Right kidney (tissue), 9 donors: Measurements from ENCODE around the gene MAGEB17.
"Not testable (repeated sequence)": the region's sequence is repeated elsewhere in the genome, so short reads cannot be mapped to it uniquely, and the experiment has no call there.

Experiments
- DNase-seq: peaks from one replicate; pipeline ENCODE4 v3.0.0-alpha.2; 2016
- long read RNA-seq, 8 donors: transcript quantifications; one replicate each; lab custom pipeline, GENCODE V29; 2026

The MAGEB17 gene, protein sequence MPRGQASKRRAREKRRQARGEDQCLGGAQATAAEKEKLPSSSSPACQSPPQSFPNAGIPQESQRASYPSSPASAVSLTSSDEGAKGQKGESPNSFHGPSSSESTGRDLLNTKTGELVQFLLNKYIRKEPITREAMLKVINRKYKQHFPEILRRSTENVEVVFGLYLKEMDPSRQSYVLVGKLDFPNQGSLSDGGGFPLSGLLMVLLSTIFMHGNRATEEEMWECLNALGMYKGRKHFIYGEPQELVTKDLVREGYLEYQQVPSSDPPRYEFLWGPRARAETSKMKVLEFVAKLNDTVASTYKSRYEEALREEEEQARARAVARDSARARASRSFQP
- long read RNA-seq, donor 1, result 0 reads
- long read RNA-seq, donor 2, result 0 reads
- long read RNA-seq, donor 3, result 0 reads
- long read RNA-seq, donor 4, result 0 reads
- long read RNA-seq, donor 5, result 0 reads
- long read RNA-seq, donor 6, result 0 reads
- long read RNA-seq, donor 7, result 0 reads
- long read RNA-seq, donor 8, result 0 reads

DNA sequence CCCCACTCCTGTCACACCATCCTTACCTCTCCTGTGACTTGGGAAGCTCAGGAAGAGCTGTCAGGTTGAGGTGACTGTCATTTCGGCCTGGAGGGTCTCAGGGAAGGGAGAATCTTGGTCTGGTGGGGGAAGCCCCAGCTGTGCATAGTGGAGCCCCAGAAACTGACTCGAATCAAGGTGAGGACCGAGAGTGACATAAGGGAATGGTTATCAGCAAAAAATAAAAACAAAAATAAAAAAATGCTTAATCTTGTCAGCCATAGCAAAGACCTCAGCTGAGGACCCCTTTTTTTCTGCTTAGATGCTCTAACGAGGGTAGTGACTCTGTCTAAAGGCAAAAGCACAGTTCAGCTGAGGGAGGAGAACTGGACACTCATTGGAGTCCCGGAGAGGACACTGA, at the start of gene MAGEB17:
Gene MAGEB17, plus strand, starts transcription at position 301 of the 400 bp plus-strand sequence. CDS start 2,902 bp downstream, outside the sequence.
- DNase-seq, result no peak

DNA sequence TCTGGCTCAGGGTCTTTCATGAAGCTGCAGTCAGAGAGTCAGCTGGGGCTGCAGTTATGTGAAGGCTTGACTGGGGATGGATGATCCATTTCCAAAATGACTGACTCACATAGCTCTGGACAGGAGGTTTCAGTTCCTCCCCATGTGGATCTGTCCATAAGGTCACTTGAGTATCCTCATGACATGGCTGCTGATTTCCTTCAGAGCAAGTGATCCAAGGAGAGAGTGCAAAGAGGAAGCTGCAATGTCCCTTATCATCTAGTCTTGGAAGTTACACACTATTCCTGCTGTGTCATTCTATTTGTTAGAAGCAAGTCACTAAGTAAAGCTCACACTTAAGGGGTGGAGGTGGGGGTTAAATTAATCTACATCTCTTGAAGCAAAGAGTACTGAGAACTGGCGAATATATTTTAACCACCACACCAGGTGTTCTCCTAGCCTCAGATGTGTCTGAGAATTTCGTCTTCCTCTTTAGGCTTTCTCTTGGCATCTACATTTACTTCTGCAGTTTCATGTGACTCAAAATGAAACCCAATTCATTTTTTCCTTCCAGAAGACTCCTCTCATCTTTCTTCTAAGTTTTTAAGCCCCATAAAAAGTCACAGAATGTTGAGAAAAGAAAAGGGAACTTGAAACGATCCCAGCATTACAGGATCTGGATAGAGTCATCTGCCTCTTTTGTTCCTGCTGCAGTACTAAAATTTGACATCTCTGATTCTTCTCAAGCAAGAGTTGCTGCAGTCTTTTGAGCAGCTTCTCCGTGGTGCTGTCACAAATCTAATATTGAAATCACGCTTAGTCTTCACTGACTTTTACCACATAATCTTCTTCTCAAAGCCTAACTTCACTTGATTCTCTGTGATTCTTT, 47.7 kb upstream of the MAGEB17 start:
- no peak for DNase-seq

DNA sequence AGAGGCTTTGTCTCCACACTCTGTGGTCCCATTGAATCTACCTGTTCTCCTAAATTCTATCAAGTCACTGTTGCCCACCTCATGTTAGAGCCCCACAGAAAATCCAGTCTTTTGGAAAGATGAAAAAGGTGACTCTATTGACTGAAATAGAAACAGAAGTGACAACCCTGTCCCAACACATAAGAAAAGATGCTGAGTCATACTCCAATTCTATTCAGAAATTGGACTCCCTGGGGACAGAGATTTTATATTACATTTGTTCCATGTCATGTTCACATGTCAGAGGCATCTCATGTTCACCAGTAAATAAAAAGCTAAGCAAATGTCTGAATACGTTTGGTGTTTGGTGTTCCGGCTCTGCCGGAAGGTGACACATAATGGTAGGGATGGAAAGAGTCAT, 46.9 kb upstream of the MAGEB17 start:
- no peak for DNase-seq

DNA sequence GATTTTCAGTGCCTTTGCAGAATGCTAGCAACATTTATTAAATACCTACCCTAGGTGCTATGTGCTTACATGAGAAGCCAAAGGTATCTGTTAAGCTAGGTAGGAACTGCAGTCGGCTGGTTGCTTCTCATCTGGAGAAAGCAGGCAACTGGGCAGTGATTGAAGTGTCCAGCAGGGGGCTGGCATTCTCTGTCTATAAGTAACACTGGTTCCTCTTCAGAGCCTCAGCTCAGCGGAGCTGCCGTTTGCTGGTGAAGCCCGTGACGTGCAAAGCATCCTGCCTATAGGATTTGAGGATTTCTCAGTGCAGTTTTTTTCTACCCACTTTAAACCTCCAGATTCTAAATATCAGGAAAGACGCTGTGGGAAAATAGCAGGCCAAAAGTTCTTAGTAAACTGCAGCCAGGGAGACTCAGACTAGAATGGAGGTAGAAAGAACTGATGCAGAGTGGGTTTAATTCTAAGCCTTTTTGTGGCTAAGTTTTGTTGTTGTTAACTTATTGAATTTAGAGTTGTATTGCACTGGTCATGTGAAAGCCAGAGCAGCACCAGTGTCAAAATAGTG, 44.0 kb upstream of the MAGEB17 start, which contains the start of gene GRPR:
Gene GRPR, plus strand, starts transcription at position 344 of the 565 bp plus-strand sequence. CDS start 389 bp downstream, outside the sequence.
- DNase-seq, result peak; percentile 5

DNA sequence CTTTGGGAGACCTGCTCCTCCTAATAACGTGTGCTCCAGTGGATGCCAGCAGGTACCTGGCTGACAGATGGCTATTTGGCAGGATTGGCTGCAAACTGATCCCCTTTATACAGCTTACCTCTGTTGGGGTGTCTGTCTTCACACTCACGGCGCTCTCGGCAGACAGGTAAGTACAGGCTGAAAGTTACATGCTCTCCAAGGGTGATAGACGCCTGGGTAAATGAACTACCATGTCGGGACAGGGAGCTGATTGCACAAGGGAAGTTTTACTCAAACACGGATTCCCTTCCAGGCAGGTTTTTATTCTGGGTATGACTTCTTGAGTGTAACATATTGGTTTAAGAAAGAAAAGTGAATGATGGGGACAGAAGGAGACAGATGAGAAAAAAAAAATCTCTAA, 43.1 kb upstream of the MAGEB17 start:
- DNase-seq, result no peak

DNA sequence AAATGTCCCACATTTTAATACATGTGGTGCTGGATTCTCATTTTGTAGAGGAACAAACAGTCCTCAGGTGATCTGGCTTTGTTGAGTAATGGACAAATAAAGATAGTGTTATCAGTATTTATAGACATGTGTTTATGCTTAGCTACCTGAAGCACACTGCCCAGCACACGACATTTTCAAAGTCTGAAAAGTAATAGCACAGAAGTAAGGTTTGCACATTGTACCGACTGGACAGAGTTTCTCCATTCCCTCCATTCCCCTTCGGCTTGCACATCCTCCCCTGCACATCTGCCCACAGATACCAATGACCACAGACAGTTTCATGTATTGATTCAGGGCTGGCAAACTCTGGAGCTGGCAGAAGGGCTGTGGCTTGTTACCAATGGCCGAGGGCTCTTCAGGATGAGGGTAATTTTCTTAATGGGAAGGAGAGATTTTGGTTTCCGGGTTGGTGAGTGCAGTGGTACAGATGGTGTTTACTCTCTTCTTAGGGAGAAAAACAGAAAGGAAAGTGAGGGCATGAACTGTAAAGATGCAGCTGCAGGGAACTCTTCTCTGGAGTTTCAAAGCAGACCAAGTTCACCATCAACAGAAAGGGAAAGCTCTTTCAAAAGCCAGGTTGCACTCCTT, 41.6 kb upstream of the MAGEB17 start:
- DNase-seq, result no peak

DNA sequence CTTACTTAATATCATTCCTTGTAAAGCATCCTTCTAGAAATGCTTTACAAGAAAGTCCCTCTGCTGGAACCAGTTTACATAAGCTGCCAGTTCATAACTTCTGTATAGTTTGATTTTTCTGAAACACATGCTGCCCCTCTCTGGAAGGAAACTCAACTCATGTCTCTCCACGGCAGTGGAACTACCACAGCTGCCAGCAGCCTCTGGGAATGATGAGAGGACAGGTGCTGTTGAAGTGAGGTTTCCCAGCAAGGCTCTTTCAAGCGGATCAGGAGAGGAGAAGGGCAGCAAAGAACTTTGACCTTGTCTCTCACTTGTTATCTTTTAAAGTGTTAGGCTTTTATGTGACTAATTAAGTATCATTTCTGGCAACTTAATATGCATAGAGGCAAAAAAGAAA, 36.6 kb upstream of the MAGEB17 start:
- no peak for DNase-seq

DNA sequence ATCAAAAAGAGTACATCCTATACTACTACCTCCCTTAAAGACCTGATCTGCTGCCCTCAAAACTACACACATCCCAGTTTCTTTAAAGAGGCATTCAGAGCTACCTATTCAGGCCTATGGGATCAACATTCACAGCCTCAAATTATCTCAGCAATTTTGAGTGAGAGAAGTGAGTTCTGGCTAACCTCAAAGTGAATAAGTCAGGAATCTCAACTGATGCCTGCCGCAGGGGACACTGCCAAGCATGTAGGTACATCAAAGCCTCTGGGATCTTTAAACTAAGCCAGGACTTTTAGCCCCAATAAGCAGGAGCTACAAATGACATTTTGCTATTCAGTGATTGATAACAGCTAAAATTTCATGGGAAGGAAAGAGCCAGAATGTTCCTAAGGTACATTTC, 32.3 kb upstream of the MAGEB17 start:
- DNase-seq, result no peak

DNA sequence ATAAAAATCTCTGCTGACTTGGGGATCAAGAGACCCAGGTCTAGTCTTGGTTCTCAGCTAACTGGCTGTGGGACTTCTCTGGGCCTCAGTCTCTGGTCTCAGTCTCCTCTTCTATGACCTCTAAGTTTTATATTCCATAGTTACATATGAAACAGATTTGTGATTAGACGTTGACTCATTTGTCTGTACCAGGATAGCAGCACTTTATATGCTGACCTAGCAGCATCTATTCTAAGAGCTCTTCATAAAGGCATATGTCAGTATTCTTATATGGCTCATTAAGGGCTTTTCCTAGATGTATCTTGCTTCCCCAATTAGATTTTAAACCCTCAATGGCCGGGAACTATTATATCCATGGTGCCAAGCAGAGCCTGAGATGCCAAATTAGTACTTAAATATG, 31.2 kb upstream of the MAGEB17 start:
- no peak for DNase-seq

DNA sequence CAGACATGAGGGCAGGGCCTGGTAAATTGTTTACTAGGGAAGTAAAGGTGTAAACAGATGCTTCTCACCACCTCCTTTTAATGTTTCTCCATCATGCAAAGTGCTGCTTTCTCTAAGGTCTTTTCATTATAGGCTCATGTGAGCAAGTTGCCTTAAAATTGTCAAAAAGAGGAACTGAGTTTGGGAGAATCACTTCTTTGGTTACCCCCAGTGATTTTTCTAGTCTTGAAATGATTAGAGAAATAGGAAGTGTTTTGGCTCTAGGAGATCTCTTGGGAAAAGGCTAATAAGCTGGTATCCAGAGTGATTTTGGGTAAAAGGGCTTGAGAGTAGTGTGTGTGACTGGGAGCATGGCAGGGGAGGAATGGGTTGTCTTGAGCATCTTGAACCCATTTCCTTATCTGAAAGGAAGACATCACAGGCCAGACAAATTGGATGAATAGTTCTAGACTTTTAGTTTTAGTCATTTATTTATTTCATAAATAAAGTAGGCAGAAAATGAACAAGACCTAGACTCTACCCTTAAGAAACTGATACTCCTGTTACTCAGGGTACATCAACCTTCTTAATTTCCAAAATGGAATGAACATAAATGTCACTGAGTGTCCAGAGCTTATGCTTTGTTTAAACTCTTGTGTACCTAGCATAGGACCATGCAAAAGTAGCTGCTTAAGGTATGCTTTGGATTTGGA, 29.7 kb upstream of the MAGEB17 start:
- DNase-seq, result no peak

DNA sequence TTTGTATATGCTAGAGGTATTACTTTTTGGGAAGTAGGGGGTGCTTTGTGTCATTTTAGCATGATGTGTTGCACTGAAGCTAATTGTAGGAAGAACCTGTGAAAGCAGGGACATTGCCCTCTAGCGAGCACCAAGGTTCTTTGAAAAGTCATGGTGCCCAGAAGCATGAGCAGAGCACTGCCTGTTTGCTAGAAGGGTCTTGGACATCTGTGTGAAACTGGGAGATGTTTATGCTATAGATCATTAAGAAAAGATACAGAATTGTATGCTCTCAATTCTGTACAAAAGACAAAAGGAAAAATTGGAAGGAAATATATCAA, 29.2 kb upstream of the MAGEB17 start:
- DNase-seq, result no peak

DNA sequence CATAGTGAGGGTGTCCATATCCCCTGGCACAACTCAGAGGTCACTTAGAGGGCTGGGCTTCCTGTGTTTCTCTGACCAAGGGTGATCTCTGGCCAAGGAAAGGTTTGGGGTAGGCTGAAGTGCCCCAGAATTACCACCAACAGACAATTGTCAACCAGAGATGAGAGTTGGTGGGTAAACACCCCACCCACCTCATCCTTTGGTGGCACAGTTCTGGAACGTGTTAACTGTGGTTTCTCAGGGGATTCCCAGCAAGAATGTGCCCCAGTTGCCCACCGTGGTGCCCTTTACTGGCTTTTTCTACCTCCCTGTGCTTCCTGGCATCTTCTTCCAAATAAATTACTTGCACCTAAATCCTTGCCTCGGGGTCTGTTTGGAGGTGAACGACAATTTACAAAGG, 26.8 kb upstream of the MAGEB17 start:
- no peak for DNase-seq

DNA sequence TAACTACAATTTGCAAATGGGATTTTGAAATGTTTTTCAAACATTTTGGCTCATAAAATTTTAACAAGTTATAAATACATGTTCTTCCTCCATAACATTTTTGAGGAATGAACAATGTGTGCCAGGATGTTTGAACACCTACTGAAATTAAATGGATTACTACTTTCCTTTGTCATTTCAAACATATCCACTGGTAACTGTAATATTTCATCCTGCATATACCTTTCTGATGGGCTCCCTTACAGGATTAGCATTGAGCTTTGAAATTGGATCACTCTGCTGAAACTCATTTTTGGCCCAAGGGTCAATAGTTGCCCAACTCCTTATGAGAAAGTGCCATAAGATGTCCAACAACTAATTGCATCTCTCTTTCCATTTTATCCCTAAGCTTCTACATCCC, 26.3 kb upstream of the MAGEB17 start:
- DNase-seq, result no peak

DNA sequence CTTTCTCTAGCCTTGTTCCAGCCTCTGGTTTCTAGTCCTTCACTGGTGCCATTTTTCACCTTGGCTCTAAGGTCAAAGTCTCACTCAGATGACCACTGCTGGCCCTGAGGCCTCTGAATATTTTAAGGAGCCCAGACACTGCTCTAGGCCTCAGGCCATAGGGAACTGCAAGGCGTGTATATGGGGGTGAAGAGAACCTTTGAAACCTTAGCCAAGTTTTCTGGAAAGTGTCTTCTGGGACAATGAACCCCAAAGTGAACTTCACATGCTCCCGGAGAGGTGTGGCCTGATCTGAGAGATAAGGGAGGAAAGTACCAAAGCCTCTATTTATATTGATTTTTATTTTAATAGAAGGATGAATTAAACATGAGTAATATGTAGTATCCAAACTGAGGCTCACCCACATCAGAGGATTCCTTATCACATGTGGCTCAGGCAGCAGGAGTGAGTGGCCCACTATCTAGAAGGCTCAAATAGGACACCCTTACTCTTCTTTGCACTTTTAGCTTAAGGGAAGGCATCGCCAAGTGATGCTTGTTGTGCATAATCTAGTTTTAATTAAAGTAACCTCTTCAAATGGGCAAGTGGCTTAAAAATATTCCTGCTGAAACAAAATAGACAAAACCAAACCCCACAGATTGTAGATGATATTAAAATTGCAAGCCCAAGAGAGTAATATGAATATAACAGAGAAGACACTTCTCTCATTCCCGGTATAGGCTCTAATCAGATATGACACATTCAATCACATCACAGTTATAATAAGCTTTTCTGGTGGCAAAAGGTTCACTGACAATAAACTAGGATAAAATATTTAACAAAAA, 25.6 kb upstream of the MAGEB17 start:
- DNase-seq, result no peak

DNA sequence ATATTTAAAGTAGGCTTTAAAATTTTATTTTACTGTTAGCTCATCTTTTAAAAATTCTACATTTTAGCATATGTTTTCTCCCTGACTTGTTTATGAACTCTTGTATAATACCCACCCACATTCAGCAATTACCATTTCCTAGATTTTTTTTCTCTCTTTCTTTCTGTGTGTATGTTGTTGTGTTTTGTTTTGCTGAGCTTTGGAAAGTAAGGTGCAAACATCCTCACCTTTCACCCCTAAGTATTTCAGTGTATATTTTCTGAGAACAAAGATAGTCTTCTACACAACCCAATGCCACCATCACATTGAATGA, 25.1 kb upstream of the MAGEB17 start:
- DNase-seq, result no peak

DNA sequence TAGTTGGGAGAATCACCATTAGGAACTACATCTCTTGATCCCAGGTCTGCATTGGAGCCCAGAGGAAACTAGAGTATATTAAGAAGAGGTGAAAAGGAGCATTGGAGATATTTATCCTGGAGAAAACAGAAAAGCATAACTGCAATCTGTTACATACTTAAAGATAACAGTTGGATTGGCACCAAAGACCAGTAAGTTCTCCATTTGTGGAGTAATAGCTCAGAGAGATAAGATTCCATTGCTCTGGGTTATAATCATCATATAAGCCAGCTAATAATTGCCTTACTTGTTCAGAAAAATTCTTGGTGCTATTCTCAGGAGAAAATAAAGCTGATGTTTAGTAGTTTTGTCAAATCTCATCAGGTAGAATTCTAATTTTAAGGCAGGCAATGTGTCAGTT, 23.3 kb upstream of the MAGEB17 start:
- no peak for DNase-seq

DNA sequence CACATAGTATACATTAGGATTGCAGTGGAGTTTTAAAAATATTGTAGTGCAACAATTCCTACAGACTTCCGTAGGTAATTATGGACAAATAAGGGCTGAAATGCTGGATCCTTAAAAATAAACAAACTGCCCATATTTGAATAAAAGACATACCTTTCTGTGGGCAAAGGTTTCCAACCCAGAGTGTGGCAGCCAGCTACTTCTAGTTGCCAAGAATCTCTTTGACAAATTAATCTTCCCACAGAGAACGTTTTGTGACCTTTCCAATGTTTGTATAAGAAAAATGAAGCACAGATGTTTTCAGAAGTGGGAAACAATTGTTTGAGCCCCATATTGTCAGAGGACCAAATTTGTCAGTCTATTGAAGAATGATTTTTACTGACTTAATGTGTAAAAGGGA, 22.9 kb upstream of the MAGEB17 start:
- no peak for DNase-seq

DNA sequence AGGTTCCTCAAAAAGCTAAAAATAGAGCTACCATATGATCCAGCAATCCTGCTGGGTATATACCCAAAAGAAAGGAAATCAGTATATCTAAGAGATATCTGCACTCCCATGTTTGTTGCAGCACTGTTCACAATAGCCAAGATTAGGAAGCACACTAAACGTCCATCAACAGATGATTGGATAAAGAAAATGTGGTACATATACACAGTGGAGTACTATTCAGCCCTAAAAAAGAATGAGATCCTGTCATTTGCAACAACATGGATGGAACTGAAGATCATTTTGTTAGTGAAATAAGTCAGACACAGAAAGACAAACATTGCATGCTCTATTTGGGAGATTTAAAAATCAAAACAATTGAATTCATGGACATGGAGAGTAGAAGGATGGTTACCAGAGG, 22.2 kb upstream of the MAGEB17 start:
- not testable (repeated sequence) for DNase-seq

DNA sequence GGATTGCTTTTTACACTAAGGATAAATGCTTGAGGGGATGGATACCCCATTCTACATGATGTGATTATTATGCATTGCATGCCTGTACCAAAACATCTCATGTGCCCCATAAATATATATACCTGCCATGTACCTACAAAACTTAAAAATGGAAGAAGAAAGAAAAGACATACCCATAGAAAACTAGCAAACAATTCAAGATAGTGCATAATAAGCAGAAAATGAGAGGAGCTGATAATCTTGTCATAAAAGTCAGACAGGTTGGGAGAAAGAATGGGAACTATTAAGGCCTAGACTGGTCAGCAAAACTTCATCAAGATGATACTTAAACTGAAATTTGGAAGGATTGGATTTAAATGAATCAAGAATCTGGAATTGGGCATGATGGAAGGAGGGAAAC, 21.6 kb upstream of the MAGEB17 start:
- DNase-seq, result no peak

DNA sequence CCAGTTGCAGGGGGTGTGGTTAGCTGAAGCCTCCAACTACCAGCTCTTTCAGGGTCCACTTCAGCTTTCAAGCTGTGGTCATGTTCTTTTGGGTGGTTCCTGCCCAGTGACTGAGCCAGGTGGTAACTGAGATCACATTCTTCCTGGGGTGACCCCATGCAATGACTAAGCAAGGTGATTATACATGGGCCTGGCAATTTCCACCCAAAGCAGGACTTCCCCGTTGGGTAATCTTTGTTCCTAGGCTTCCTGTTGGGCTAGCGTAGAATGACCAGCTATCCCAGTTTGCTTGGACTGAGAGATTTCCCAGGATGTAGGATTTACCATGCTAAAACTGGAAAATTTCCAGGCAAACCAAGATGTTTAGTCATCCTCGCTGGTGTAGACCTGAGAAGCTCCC, 18.4 kb upstream of the MAGEB17 start:
- no peak for DNase-seq

DNA sequence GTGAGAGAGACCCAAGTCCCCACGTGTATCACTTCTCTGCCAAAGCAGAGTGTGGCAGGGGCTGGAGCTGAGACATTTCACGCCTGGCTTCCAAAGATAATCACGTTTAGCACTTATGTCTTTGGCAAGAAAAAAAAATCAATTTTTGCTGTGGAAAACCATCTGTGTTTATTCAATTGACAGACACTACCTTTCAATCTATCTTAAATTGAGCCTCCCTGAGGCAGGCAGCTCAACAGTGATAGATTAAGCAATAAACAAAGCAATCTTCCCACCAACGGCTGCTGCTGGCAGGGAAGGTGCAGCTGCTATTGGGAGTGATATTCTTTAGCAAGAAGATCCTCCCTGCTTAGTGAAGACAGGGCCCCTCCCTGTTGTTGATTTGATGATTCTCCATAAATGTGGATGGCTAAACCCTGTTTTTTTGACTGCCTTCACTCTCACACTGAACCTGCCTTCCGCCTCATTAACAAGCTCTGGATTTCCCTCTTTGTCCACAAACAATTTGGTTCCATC, 11.6 kb upstream of the MAGEB17 start:
- no peak for DNase-seq
